Epithelial cell of proximal tubule (primary cell): ENCODE results near the gene EEA1. TPM values are rescaled to one million over a fixed set of nuclear protein-coding genes. Genes with fewer than 3 reads are reported as not detected.

Experiments
- DNase-seq: peaks from one replicate; pipeline ENCODE4 v3.0.0-alpha.2; 2011; ENCODE audit warnings: low read depth
- H3K4me3 ChIP-seq: 2 replicates; pipeline ENCODE4 v1.5.1; 2011; ENCODE audit warnings: low read depth, mild to moderate bottlenecking, low read length
- total RNA-seq: library from RNA; depleted of rRNA; stranded (reverse); fragments of >200 nt; gene quantifications from 2 replicates; pipeline ENCODE4 v1.2.3, GENCODE V29; 2015
- TF ChIP-seq, protein P1 (sequence below): conservative IDR thresholded peaks from 2 replicates; pipeline ENCODE4 v1.5.1; 2012; ENCODE audit warnings: low read depth, mild to moderate bottlenecking, low read length

Gene EEA1
- total RNA-seq, 1 donor from 2014 or later, result 6.6 TPM

DNA sequence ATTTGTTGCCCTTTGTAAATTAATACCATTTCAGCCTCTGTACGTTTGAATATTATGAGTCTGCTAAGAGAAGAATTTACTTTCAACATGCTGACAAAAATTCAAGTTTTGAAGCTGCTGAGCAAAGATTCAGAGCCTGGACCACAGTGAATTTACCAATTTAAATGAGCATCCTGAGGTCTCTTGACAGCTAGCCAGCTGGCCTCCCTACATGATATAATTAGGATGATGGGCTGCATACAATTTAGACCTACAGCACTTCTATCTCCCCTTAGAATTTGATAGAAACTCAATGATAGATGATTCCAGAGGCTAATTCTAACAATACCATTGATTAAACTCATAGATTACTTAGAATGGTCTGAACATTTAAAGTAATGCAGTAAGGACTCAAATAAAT lies 10.0 kb upstream of the EEA1 start:
- DNase-seq, result no peak
- no peak overlapping the region for H3K4me3 ChIP-seq

DNA sequence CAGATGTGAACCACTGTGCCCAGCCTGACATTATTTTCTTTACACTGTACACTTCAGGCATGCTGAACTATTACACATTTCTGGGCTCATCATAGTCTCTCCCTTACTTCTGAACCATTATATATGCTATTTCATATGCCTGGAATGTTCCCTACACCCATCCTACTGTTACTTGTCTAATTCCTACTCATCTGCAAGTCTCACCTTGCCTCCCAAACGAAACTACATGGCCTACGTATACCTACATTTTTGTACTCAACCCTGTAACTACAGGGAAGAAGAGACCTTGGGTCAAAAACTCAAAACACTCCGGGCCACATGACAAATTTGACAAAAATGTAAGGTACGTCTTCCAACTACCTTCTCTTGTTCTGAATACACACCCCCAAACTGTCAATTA lies 9.5 kb upstream of the EEA1 start:
- no peak for DNase-seq
- TF ChIP-seq, protein P1, sequence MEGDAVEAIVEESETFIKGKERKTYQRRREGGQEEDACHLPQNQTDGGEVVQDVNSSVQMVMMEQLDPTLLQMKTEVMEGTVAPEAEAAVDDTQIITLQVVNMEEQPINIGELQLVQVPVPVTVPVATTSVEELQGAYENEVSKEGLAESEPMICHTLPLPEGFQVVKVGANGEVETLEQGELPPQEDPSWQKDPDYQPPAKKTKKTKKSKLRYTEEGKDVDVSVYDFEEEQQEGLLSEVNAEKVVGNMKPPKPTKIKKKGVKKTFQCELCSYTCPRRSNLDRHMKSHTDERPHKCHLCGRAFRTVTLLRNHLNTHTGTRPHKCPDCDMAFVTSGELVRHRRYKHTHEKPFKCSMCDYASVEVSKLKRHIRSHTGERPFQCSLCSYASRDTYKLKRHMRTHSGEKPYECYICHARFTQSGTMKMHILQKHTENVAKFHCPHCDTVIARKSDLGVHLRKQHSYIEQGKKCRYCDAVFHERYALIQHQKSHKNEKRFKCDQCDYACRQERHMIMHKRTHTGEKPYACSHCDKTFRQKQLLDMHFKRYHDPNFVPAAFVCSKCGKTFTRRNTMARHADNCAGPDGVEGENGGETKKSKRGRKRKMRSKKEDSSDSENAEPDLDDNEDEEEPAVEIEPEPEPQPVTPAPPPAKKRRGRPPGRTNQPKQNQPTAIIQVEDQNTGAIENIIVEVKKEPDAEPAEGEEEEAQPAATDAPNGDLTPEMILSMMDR, result no peak
- no peak overlapping the region for H3K4me3 ChIP-seq

More for the DNA sequence above, 10.0 kb upstream of the EEA1 start:
- TF ChIP-seq, protein P1, result no peak

DNA sequence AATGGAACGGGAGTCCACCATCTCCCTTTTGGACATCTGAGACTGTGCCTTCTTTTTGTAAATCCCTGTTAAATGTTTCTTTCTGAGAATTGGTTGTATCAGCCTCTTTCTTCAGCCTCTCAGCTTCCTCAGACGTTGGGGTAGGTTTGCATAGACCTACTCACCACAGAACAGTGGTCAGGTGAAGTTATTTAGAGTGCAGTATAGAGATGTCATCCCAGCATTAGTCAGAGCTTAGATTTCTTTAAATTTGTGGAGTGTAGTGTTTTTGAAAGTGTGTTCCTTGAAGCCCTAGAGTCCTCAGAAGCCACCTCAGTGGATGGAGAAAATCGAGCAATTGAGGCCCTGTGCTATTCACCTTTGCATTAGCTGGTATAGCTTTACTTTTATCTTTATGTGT lies 8.9 kb upstream of the EEA1 start:
- H3K4me3 ChIP-seq, result no peak overlapping the region
- TF ChIP-seq, protein P1, result no peak
- DNase-seq, result no peak

DNA sequence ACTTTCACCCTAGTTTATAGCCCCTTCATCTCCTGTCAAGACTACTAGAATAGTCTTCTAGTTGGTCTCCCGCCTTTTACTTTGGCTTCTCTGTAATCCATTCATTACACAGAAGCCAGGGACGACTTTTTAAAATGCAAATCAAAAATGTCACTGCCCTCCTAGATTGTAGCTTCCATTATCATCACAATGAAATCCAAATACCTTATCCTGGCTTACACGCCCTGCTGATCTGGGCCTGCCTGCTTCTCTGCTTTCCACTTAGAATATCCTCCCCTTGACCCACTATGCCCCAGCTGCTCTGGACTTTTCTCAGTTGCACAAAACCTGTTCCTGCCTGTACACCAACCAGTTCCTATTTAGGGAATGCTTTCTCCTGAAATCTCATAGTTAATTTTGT lies 4.5 kb upstream of the EEA1 start:
- H3K4me3 ChIP-seq, result no peak overlapping the region
- no peak for DNase-seq
- TF ChIP-seq, protein P1, result no peak

DNA sequence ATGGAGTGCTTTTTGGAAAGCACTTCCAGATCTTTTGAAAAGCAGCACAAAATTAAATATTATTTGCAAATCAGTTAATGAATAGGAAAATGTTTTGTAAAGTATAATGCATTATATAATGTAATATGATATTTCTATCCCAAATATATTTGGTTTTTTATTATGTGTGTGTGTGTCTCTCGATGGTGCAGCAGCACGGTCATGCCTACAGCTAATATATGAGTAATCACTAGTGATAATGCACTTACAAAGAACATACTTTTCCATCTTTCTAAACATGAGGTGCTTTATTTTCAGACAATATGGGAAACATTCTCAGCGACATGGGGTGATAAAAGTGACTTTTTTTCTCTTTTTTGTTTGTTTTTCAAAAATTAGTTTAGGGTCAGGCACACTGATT lies 1.3 kb upstream of the EEA1 start:
- H3K4me3 ChIP-seq, result peak overlapping the region; percentile 76
- TF ChIP-seq, protein P1, result no peak
- no peak for DNase-seq

DNA sequence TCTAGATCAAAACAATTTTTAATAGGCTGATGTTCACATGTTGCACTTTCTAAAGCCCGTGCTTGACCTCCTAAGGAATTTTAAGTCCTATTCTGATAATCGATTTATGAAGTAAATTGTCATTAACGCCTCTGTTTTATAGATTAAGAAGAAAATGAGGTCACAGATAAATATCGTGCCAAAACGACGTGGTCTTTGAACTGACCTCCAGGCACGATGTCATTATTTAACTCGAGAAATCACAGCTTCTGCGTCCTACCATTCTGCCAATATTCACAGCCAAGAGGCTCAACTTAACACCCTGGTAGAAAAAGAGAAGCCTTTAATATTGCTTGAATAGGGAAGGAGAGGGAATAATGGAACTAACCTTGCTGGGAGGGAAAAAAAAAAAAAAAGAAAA lies 888 bp upstream of the EEA1 start:
- DNase-seq, result no peak
- H3K4me3 ChIP-seq, result peak overlapping the region; percentile 76
- TF ChIP-seq, protein P1, result no peak

DNA sequence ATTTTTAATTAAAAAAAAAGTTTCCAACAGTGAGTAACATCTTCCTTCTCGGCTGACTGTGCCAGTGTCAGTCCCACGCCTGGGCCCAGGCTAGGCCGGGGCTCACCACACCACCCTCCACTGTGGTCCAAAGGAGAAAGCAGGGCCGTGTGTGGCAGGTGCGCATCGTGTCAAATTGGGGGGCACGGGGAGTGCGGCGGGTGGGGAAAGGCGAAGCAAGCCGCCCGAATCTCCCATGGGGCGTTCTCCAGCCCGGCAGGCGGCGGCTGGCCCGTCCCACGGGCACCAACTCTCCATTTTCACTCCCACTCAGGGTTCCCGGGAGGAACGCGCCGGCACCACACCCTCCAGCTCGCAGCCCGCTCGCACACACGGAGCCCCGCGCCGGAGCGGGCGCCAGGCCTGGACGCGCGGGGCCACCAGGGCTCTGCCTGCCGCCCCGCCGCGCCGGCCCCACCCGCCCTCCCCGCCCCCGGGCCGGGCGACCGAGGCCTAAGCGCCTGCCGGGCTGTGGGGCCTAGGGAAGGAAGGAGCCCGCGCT lies 604 bp downstream of the EEA1 start:
- DNase-seq, result no peak
- TF ChIP-seq, protein P1, result no peak

More for the DNA sequence above, 604 bp downstream of the EEA1 start:
- peak overlapping the region; percentile 76 for H3K4me3 ChIP-seq
